22Rv1 (cell line): Measurements from ENCODE around the gene MICU2.

Experiments used
- ZFX ChIP-seq: fragments of 450-650 bp; IDR thresholded peaks from 2 replicates; pipeline ENCODE4 v1.6.1; 2017; ENCODE audit warnings: antibody characterized with exemption, borderline replicate concordance
- TF ChIP-seq, protein P1 (sequence below): fragments of 450-650 bp; IDR thresholded peaks from 2 replicates; pipeline ENCODE4 v1.5.1; 2017; ENCODE audit warnings: mild to moderate bottlenecking

- TF ChIP-seq, protein P1, sequence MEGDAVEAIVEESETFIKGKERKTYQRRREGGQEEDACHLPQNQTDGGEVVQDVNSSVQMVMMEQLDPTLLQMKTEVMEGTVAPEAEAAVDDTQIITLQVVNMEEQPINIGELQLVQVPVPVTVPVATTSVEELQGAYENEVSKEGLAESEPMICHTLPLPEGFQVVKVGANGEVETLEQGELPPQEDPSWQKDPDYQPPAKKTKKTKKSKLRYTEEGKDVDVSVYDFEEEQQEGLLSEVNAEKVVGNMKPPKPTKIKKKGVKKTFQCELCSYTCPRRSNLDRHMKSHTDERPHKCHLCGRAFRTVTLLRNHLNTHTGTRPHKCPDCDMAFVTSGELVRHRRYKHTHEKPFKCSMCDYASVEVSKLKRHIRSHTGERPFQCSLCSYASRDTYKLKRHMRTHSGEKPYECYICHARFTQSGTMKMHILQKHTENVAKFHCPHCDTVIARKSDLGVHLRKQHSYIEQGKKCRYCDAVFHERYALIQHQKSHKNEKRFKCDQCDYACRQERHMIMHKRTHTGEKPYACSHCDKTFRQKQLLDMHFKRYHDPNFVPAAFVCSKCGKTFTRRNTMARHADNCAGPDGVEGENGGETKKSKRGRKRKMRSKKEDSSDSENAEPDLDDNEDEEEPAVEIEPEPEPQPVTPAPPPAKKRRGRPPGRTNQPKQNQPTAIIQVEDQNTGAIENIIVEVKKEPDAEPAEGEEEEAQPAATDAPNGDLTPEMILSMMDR = peak; percentile 83
- TF ChIP-seq ZFX = no peak
Observed at GRCh38 chr13:21638319-21639282, 34.6 kb upstream of the MICU2 start.
